Trophoblast cell (in vitro differentiated cells and primary cell): ENCODE measurements around the gene MACROD2.

Experiments used
- DNase-seq, 2 donors: peaks; one replicate each; pipeline ENCODE4 v3.0.0-alpha.2; 2016
- H2AFZ ChIP-seq: 2 replicates; pipeline ENCODE4 v1.6.1; 2013; ENCODE audit warnings: low read length, moderate library complexity, mild to moderate bottlenecking; ENCODE audit not compliant: insufficient read depth, poor library complexity
- H2AK5ac ChIP-seq: 2 replicates; pipeline ENCODE4 v1.6.1; 2013; ENCODE audit warnings: mild to moderate bottlenecking, low read length
- H2BK120ac ChIP-seq: 2 replicates; pipeline ENCODE4 v1.6.1; 2013; ENCODE audit warnings: low read length, mild to moderate bottlenecking, moderate library complexity; ENCODE audit not compliant: insufficient read depth, poor library complexity
- H2BK12ac ChIP-seq: 2 replicates; pipeline ENCODE4 v1.6.1; 2013; ENCODE audit warnings: mild to moderate bottlenecking, low read length, moderate library complexity
- H2BK5ac ChIP-seq: 2 replicates; pipeline ENCODE4 v1.6.1; 2013; ENCODE audit warnings: low read length, low read depth, moderate library complexity, mild to moderate bottlenecking; ENCODE audit not compliant: poor library complexity
- H3K14ac ChIP-seq: 2 replicates; pipeline ENCODE4 v1.6.1; 2013; ENCODE audit warnings: mild to moderate bottlenecking, low read length
- H3K18ac ChIP-seq: 2 replicates; pipeline ENCODE4 v1.6.1; 2013; ENCODE audit warnings: mild to moderate bottlenecking, low read length
- H3K23ac ChIP-seq: 2 replicates; pipeline ENCODE4 v1.6.1; 2013; ENCODE audit warnings: low read length
- H3K27ac ChIP-seq: 2 replicates; pipeline ENCODE4 v1.5.1; 2013; ENCODE audit warnings: low read depth, mild to moderate bottlenecking, inconsistent platforms, low read length, moderate library complexity
- H3K27me3 ChIP-seq: 2 replicates; pipeline ENCODE4 v1.6.1; 2013; ENCODE audit warnings: inconsistent platforms, mild to moderate bottlenecking, low read length, moderate library complexity; ENCODE audit not compliant: insufficient read depth
- H3K36me3 ChIP-seq, 2 experiments: 1 replicate in 1 of 2; 2 replicates in 1 of 2; pipeline ENCODE4 v1.6.1; 2013; ENCODE audit warnings: low read length in 2 of 2, mild to moderate bottlenecking in 2 of 2, moderate library complexity in 1 of 2; ENCODE audit not compliant: insufficient read depth in 2 of 2, control insufficient read depth in 1 of 2
- H3K4ac ChIP-seq: 2 replicates; pipeline ENCODE4 v1.6.1; 2013; ENCODE audit warnings: low read depth, mild to moderate bottlenecking, low read length, moderate library complexity
- H3K4me1 ChIP-seq, 2 experiments: 1 replicate in 1 of 2; 2 replicates in 1 of 2; pipeline ENCODE4 v1.6.1; 2013; ENCODE audit warnings: low read length in 2 of 2, mild to moderate bottlenecking in 2 of 2, moderate library complexity in 1 of 2; ENCODE audit not compliant: insufficient read depth in 2 of 2, control insufficient read depth in 1 of 2
- H3K4me2 ChIP-seq: 2 replicates; pipeline ENCODE4 v1.6.1; 2013; ENCODE audit warnings: inconsistent platforms, mild to moderate bottlenecking, low read length, moderate library complexity
- H3K4me3 ChIP-seq: 2 replicates; pipeline ENCODE4 v1.5.1; 2013; ENCODE audit warnings: mild to moderate bottlenecking, low read depth, low read length, inconsistent platforms
- H3K79me1 ChIP-seq: one replicate; pipeline ENCODE4 v1.6.1; 2013; ENCODE audit warnings: low read length
- H3K79me2 ChIP-seq: 2 replicates; pipeline ENCODE4 v1.6.1; 2013; ENCODE audit warnings: low read length, mild to moderate bottlenecking; ENCODE audit not compliant: control insufficient read depth, insufficient read depth, poor library complexity
- H3K9ac ChIP-seq: 2 replicates; pipeline ENCODE4 v1.6.1; 2013; ENCODE audit warnings: mild to moderate bottlenecking, low read length
- H3K9me3 ChIP-seq: 2 replicates; pipeline ENCODE4 v1.6.1; 2013; ENCODE audit warnings: low read depth, mild to moderate bottlenecking, control low read depth, inconsistent platforms, low read length; ENCODE audit not compliant: insufficient read depth
- H4K12ac ChIP-seq: 2 replicates; pipeline ENCODE4 v1.6.1; 2013; ENCODE audit warnings: low read depth, mild to moderate bottlenecking, low read length, moderate library complexity
- H4K8ac ChIP-seq: 2 replicates; pipeline ENCODE4 v1.6.1; 2013; ENCODE audit warnings: low read depth, mild to moderate bottlenecking, low read length, moderate library complexity
- H4K91ac ChIP-seq: one replicate; pipeline ENCODE4 v1.6.1; 2013; ENCODE audit warnings: low read depth, mild to moderate bottlenecking, low read length, moderate library complexity
- WGBS: extraction: QIAGEN DNeasy Blood & Tissue Kit; methylation state at CpG from one replicate; pipeline ENCODE4 v1.1.7; 2013; ENCODE audit warnings: missing lambda C conversion rate; ENCODE audit not compliant: insufficient read length, insufficient coverage; ENCODE audit errors: extremely low coverage; 5-methylcytosine and 5-hydroxymethylcytosine counted together

MACROD2 gene

GRCh38 chr20:15204234-15204633 is 1208.9 kb downstream of the MACROD2 start:
- Histone ChIP-seq H3K4me2 (no peak overlapping the region), H3K36me3 (no peaks in the 10 kb centered on the region), H3K23ac (no peak overlapping the region)

DNA sequence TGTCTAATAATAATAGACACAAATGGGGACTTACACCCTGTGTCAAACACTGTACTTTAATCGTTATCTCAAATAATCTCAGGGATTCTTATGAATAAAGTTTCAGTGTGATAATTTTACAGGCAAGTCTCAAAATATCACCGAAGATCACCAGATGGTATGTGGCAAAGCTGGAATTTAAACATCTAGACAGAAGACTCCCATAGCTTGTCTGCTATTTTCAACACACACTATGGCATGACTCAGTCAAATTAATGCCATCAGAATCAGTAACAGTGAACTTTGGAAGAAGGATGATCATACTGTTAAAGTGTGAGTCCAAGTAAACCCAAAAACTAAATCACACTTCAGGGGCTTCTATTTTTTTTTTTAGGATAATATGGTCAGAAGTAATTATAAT is 1209.7 kb downstream of the MACROD2 start:
- no peak overlapping the region for H4K12ac ChIP-seq
- H3K9ac ChIP-seq = no peak overlapping the region
- H3K14ac ChIP-seq = no peak overlapping the region
- no peak for DNase-seq
- no peaks in the 10 kb centered on the region for H3K79me1 ChIP-seq
- H2BK120ac ChIP-seq = no peak overlapping the region
- no peak overlapping the region for H3K4me2 ChIP-seq
- no peak overlapping the region for H2AK5ac ChIP-seq
- H3K4me1 ChIP-seq = no peaks in the 10 kb centered on the region
- H3K18ac ChIP-seq = no peak overlapping the region
- WGBS = no CpG with 5 or more reads among the region's 2 CpGs
- no peaks in the 10 kb centered on the region for H3K9me3 ChIP-seq
- H3K4ac ChIP-seq = no peak overlapping the region
- no peak overlapping the region for H3K23ac ChIP-seq
- H4K91ac ChIP-seq = no peak overlapping the region
- H2AFZ ChIP-seq = no peak overlapping the region
- no peak overlapping the region for H4K8ac ChIP-seq
- no peak overlapping the region for H2BK5ac ChIP-seq
- no peak overlapping the region for H2BK12ac ChIP-seq
- H3K27ac ChIP-seq = no peak overlapping the region
- H3K27me3 ChIP-seq = no peaks in the 10 kb centered on the region
- no peak overlapping the region for H3K4me3 ChIP-seq
- no peaks in the 10 kb centered on the region for H3K36me3 ChIP-seq
- no peaks in the 10 kb centered on the region for H3K79me2 ChIP-seq

More at GRCh38 chr20:15204234-15204633, 1208.9 kb downstream of the MACROD2 start:
- Histone ChIP-seq H2BK12ac (no peak overlapping the region), H2AK5ac (no peak overlapping the region), H3K4ac (no peak overlapping the region), H2BK5ac (no peak overlapping the region), H3K4me1 (no peaks in the 10 kb centered on the region), H4K8ac (no peak overlapping the region), H3K9ac (no peak overlapping the region), H2BK120ac (no peak overlapping the region), H3K14ac (no peak overlapping the region), H3K18ac (no peak overlapping the region), H2AFZ (no peak overlapping the region), H4K12ac (no peak overlapping the region), H3K27ac (no peak overlapping the region), H3K9me3 (no peaks in the 10 kb centered on the region), H3K27me3 (no peaks in the 10 kb centered on the region), H3K79me1 (no peaks in the 10 kb centered on the region), H4K91ac (no peak overlapping the region), H3K4me3 (no peak overlapping the region), H3K79me2 (no peaks in the 10 kb centered on the region)
- DNase-seq = no peak
- WGBS = no CpG with 5 or more reads among the region's 5 CpGs

DNA sequence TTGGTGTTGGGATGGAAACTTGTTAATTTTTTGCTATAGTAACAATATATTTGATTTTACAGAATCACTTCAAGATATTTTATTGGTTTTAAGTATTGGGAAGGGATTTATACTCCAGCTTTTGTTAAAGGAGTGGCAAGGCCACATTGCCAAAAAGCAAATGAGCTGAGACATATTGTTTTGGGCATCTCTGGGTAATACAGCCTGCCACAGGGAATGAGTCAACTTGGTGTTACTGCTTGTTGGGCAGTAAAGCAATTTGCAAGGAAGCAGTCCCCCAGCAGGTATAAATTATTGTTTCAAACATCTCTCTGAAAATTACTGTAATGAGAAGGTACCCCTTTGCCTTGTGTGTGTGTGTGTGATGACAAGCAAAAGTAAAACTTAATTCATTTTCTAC is 1210.4 kb downstream of the MACROD2 start:
- no peak overlapping the region for H3K9ac ChIP-seq
- H3K23ac ChIP-seq = no peak overlapping the region
- no peak overlapping the region for H2BK120ac ChIP-seq
- H3K4me3 ChIP-seq = no peak overlapping the region
- no peak overlapping the region for H3K4ac ChIP-seq
- no peak overlapping the region for H3K14ac ChIP-seq
- no peaks in the 10 kb centered on the region for H3K79me1 ChIP-seq
- no peaks in the 10 kb centered on the region for H3K36me3 ChIP-seq
- no peak overlapping the region for H4K8ac ChIP-seq
- no peak overlapping the region for H2BK12ac ChIP-seq
- no peaks in the 10 kb centered on the region for H3K27me3 ChIP-seq
- no peak overlapping the region for H2BK5ac ChIP-seq
- H2AK5ac ChIP-seq = no peak overlapping the region
- no peaks in the 10 kb centered on the region for H3K4me1 ChIP-seq
- no peak for DNase-seq
- no peak overlapping the region for H4K91ac ChIP-seq
- H3K79me2 ChIP-seq = no peaks in the 10 kb centered on the region
- H4K12ac ChIP-seq = no peak overlapping the region
- no peak overlapping the region for H3K18ac ChIP-seq
- no peak overlapping the region for H2AFZ ChIP-seq
- no peak overlapping the region for H3K27ac ChIP-seq
- H3K9me3 ChIP-seq = no peaks in the 10 kb centered on the region
- H3K4me2 ChIP-seq = no peak overlapping the region

DNA sequence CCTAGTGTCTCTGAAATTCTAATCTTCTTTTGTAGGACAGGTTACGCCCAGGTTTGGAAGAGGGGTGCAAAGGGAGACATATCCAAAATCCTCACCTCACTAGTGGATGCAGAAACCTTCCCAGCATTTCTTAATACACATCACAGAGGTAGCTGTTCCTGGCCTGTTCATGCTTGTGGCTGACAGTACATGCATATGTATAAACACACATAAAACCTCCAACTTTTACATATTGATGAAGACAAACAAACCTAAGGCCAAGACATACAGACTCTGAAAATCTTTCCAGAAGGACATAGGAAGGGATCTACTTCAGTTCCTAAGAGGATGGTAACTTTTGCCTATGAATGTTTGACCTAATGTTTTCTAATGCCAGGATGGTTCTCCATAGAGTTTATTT is 1214.2 kb downstream of the MACROD2 start:
- Histone ChIP-seq H3K23ac (no peak overlapping the region), H4K12ac (no peak overlapping the region), H3K14ac (no peak overlapping the region), H3K4me1 (no peaks in the 10 kb centered on the region), H3K79me1 (no peaks in the 10 kb centered on the region), H3K36me3 (no peaks in the 10 kb centered on the region), H3K9ac (no peak overlapping the region), H3K4ac (no peak overlapping the region), H2BK120ac (no peak overlapping the region), H3K18ac (no peak overlapping the region), H3K4me3 (no peak overlapping the region), H4K91ac (no peak overlapping the region), H2AK5ac (no peak overlapping the region), H2AFZ (no peak overlapping the region), H3K27me3 (no peaks in the 10 kb centered on the region), H3K27ac (no peak overlapping the region), H4K8ac (no peak overlapping the region), H2BK5ac (no peak overlapping the region), H3K79me2 (no peaks in the 10 kb centered on the region), H3K9me3 (no peaks in the 10 kb centered on the region), H3K4me2 (no peak overlapping the region), H2BK12ac (no peak overlapping the region)
- no peak for DNase-seq
- WGBS = no CpG with 5 or more reads among the region's 1 CpG
